HG02970 (cell line): Measurements from ENCODE around the gene DPEP3.

Experiments
- ATAC-seq: cut with Tn5 transposase; IDR thresholded peaks from one replicate; pipeline ENCODE4 v1.9.1; 2021; ENCODE audit warnings: mild to moderate bottlenecking, moderate library complexity, moderate number of reproducible peaks; ENCODE audit not compliant: unreplicated experiment, low FRiP score

DPEP3 gene

DNA sequence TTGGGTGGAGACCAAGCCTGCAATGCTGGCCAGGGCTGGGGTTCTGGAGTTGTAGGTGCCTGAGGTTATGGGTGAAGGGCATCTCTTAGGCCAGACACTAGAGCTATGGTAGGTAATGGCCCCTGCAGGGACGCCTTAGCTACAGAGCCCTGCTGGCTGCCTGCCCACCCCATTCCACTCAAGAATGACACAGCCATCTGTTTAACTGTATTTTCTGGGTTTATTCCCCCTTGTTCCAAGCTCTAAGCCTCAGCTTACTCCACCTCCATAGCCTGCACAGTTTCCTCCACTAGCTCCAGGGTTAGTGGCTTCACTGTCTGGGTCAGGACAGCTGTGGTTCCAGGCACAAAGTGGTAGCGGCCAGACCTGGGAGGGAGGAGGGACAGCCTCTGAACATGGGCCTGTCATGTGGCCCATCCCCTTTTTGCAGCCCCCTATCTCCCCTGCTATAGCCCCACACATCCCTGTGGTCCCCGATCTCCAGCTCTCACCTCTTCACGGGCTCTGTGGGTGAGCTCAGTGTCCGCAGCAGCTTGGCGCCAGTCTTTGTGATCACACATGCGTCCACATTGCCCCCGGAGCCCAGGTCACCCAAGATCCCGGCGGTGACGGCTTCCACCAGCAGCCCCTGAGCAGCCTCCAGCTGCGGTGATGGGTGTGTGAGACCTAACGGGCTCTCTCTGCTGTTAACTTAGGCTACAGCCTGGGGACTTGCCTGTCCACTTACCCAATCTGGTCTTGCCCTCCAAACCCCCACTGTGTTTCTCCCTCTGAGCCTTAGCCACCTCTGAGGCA lies 45.8 kb downstream of the DPEP3 start:
- no peak for ATAC-seq

DNA sequence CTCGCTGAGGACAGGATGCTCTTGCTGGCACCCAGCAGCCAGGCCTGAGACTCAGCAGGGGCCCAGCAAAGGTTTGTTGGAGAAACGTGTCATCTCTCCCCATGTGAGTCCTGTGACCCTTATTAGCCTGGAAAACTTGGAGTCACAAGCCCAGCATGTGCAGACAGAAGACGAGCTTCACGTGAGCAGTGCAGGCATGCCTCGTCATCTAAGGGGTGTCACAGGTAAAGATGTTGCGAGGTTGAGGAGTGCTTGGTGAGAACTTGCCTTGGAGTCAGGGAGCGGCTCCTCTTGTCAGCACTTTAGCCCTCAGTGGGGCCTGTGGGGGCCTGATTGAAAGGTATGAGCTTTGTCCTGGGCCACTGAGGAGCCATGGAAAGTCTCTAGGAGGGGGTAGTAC lies 46.5 kb downstream of the DPEP3 start:
- no peak for ATAC-seq

DNA sequence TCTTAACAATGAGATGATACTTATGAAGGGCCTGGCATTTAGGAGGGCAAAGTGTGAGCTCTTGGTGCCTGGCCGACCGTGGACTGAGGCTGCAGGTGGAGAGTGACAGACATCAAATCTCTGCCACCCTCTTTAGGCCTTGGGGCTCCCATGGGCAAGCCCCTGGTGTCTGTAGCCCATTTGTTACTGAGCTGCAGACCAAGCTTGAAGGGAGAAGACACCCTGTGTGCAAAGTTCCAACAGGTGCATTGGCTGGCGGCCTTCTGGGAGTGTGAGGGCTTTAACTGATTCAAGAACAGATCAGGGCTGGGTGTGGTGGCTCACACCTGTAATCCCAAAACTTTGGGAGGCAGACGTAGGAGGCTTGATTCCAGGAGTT lies 47.8 kb downstream of the DPEP3 start:
- ATAC-seq = no peak

DNA sequence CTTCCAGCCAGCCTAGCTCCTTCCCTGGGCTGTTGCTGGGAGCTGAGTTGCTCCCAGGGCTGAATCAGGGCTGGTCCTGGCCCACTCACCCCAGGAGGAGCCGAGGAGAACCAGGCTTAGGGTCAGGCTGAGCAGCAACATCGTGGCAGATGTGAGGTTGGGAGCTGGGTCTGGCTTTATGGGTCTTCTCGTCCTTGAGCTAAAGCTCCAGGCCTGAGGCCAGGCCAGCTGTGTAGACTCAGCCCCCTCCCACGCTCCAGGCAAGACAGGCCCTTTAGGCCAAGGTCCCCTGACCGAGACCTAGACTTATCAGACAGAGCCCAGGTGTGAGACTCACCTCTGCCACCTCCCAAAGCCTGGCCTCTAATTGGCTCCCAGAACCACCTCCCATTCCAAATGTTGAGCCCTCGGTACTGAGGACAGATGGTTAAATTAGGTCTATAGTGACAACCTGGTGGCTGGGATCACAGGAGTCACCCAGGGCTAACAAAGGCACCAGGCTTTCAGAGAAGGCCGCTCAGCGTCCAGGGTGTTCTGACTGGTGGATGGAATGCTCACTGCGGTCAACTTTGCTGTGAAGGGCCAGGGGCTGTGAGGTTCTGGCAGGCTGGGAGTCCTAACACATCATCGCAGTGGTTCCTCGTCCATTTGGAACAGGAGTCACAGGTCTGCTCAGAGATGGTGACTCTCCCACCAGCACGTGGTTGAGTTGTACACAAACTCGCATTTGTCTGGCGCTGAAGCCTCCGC lies 48.4 kb downstream of the DPEP3 start, which contains the start of gene CTRL:
CTRL (minus strand) TSS at position 151 of the 750 bp plus-strand sequence; CDS start at position 141, 10 bp downstream.
- ATAC-seq = no peak

DNA sequence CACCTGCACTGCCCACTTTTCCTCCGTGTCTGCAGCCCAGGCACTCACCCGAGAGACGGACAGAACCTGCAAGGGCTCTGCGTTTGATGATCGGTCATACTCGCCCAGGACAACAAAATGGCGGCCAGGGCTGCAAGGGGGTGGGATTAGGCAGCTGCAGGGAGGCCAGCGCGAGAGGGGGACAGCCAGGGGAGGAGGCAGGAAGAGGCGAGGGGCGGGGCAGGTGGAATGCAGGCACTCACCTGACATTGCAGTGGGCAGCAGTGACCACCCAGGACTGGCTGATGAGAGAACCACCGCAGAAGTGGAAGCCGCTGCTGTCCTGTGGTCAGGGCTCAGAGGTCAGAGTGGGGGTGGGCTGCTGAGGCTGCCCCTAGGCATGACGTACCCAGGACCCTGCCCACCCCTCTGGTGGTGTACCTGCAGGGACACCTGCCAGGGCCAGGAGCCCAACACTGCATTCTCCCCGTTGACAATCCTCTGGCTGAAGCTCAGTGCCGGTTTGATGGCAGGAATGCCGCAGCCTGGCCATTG lies 49.6 kb downstream of the DPEP3 start:
- no peak for ATAC-seq

DNA sequence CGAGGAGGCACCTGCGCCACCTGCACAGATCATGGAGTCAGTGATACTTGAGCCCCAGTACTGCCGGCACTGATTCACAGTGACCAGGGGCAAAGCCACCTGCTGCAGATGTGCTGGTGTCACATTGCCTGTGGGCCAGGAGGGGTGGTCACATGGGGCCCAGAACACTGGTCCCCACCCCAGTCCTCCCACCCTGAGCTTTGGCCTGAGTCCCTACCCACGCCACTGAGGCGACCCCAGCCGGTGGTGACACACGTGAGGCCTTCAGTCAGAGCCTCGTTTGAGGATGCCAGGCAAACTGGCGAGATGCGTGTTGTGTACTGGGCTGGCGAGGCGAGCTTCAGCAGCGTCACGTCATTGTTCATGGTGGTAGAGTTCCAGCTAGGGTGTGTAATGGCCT lies 50.1 kb downstream of the DPEP3 start:
- no peak for ATAC-seq

DNA sequence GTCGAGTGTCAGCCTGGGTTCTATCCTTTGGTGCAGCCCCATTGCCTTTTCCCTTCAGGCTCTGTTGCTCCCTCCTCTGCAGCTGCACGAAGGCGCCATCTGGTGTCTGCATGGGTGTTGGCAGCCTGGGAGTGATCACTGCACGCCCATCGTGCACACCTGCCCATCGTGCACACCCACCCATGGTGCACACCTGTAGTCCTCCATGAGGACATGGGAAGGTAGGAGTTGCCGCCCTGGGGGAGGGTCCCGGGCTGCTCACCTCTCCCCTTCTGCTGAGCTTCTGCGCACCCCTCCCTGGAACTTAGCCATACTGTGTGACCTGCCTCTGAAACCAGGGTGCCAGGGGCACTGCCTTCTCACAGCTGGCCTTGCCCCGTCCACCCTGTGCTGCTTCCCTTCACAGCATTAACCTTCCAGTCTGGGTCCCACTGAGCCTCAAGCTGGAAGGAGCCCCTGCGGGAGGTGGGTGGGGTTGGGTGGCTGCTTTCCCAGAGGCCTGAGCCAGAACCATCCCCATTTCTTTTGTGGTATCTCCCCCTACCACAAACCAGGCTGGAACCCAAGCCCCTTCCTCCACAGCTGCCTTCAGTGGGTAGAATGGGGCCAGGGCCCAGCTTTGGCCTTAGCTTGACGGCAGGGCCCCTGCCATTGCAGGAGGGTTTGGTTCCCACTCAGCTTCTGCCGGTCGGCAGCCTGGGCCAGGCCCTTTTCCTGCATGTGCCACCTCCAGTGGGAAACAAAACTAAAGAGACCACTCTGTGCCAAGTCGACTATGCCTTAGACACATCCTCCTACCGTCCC lies 51.5 kb downstream of the DPEP3 start:
- no peak for ATAC-seq

DNA sequence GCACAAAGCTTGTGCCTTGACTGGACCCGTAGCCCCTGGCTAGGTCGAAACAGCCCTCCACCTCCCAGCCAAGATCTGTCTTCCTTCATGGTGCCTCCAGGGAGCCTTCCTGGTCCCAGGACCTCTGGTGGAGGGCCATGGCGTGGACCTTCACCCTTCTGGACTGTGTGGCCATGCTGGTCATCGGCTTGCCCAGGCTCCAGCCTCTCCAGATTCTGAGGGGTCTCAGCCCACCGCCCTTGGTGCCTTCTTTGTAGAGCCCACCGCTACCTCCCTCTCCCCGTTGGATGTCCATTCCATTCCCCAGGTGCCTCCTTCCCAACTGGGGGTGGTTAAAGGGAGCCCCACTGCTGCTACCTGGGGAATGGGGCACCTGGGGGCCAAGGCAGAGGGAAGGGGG lies 52.2 kb downstream of the DPEP3 start:
- ATAC-seq = no peak

DNA sequence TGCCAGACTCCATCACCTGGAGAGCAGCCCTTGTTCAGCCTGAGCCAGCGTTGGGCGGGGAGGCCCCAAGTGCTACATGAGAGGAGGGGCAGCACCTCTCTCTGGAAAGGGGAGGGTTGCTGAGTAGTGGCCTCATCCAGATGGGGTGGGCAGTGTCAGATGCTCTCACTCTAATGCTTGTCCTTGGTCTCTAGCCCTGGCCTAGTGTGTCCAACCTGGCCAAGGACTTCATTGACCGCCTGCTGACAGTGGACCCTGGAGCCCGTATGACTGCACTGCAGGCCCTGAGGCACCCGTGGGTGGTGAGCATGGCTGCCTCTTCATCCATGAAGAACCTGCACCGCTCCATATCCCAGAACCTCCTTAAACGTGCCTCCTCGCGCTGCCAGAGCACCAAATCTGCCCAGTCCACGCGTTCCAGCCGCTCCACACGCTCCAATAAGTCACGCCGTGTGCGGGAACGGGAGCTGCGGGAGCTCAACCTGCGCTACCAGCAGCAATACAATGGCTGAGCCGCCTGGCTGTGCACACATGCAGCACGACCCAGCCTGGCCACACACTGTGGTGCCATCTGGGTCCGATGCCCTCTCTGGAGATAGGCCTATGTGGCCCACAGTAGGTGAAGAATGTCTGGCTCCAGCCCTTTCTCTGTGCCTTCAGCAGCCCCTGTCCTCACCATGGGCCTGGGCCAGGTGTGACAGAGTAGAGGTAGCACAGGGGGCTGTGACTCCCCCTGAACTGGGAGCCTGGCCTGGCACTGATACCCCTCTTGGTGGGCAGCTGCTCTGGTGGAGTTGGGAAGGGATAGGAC lies 53.0 kb downstream of the DPEP3 start:
- ATAC-seq = no peak

DNA sequence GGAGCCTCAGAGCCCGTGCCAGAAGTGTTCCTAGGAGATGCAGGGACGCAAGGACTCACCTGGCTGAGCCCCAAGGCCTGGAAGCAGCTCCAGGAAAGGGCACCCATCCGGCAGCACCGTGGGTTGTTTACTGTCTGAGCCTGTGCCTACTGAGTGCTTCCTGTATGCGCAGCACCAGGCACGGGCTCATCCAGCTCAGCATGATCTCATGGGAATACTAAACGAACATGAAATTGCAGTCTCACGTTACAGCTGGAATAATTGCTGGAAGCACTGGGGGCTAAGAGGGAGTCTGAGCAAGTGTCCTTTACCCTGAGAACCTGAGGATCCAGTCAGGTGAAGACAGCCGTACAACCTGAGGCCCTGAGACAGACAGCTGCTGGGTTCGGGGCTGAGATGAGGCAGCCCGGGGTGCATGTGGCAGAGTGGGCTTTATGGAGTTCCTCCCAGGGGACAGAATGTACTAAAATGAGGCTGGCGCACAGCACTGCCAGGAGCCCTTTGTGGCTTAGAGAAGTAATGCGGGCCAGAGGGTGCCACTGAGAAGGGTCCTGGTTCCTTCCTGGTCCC lies 54.0 kb downstream of the DPEP3 start:
- ATAC-seq = no peak
